GM08714 (cell line): Measurements from ENCODE around the gene ANKRD6.
A peak's percentile ranks its signal among the peaks of the same experiment; 100 is the strongest.
"Not testable (repeated sequence)": the region's sequence is repeated elsewhere in the genome, so short reads cannot be mapped to it uniquely, and the experiment has no call there.

Experiments used
- H3K4me3 ChIP-seq: fragments of 200-500 bp; sonication (Bioruptor generic); 2 replicates; pipeline ENCODE4 v1.5.1; 2014; ENCODE audit warnings: mild to moderate bottlenecking, low read length, inconsistent platforms
- ZNF274 ChIP-seq: IDR thresholded peaks from 2 replicates; pipeline ENCODE4 v1.6.1; 2012; ENCODE audit warnings: mild to moderate bottlenecking, low read depth, low read length

ANKRD6 gene

GRCh38 chr6:89616531-89616930, 183.6 kb downstream of the ANKRD6 start:
- TF ChIP-seq ZNF274 = no peak

GRCh38 chr6:89618026-89618425, 185.1 kb downstream of the ANKRD6 start:
- no peak overlapping the region for H3K4me3 ChIP-seq
- no peak for TF ChIP-seq ZNF274

More at GRCh38 chr6:89616531-89616930, 183.6 kb downstream of the ANKRD6 start:
- H3K4me3 ChIP-seq = no peak overlapping the region

GRCh38 chr6:89619567-89619966, 186.6 kb downstream of the ANKRD6 start:
- no peak for TF ChIP-seq ZNF274
- H3K4me3 ChIP-seq = no peak overlapping the region

- H3K4me3 ChIP-seq = no peak overlapping the region
- no peak for TF ChIP-seq ZNF274
Measured at GRCh38 chr6:89623749-89624148, 190.8 kb downstream of the ANKRD6 start.

GRCh38 chr6:89630488-89630887, 197.5 kb downstream of the ANKRD6 start:
- TF ChIP-seq ZNF274 = no peak
- no peak overlapping the region for H3K4me3 ChIP-seq

- H3K4me3 ChIP-seq = not testable (repeated sequence)
Measured at GRCh38 chr6:89636412-89636811, 203.5 kb downstream of the ANKRD6 start.

- H3K4me3 ChIP-seq = peak overlapping the region; percentile 81
- TF ChIP-seq ZNF274 = no peak
Measured at GRCh38 chr6:89637960-89638319, 205.0 kb downstream of the ANKRD6 start.

GRCh38 chr6:89638320-89639195, 205.6 kb downstream of the ANKRD6 start, which contains the start of gene LYRM2:
Gene LYRM2, minus strand, starts transcription at chr6:89638747. Its CDS starts 31 bp downstream, at chr6:89638716.
- TF ChIP-seq ZNF274 = no peak
- H3K4me3 ChIP-seq = peak within 1 kb of the TSS; percentile 81

GRCh38 chr6:89640804-89641203, 207.9 kb downstream of the ANKRD6 start:
- no peak overlapping the region for H3K4me3 ChIP-seq
- TF ChIP-seq ZNF274 = no peak

- H3K4me3 ChIP-seq = not testable (repeated sequence)
Measured at GRCh38 chr6:89641581-89641980, 208.6 kb downstream of the ANKRD6 start.

GRCh38 chr6:89642956-89643355, 210.0 kb downstream of the ANKRD6 start:
- no peak overlapping the region for H3K4me3 ChIP-seq
- TF ChIP-seq ZNF274 = no peak

- no peak for TF ChIP-seq ZNF274
- no peak overlapping the region for H3K4me3 ChIP-seq
Measured at GRCh38 chr6:89643406-89643805, 210.5 kb downstream of the ANKRD6 start.

- TF ChIP-seq ZNF274 = no peak
Measured at GRCh38 chr6:89644864-89645263, 211.9 kb downstream of the ANKRD6 start.

GRCh38 chr6:89649682-89650081, 216.7 kb downstream of the ANKRD6 start:
- H3K4me3 ChIP-seq = no peak overlapping the region
- TF ChIP-seq ZNF274 = no peak

More at GRCh38 chr6:89644864-89645263, 211.9 kb downstream of the ANKRD6 start:
- no peak overlapping the region for H3K4me3 ChIP-seq

- H3K4me3 ChIP-seq = no peak overlapping the region
- no peak for TF ChIP-seq ZNF274
Measured at GRCh38 chr6:89650579-89650978, 217.6 kb downstream of the ANKRD6 start.

GRCh38 chr6:89655122-89655521, 222.2 kb downstream of the ANKRD6 start:
- no peak for TF ChIP-seq ZNF274
- H3K4me3 ChIP-seq = no peak overlapping the region
